ENCODE measurements around the gene STIP1.

STIP1 gene

DNA sequence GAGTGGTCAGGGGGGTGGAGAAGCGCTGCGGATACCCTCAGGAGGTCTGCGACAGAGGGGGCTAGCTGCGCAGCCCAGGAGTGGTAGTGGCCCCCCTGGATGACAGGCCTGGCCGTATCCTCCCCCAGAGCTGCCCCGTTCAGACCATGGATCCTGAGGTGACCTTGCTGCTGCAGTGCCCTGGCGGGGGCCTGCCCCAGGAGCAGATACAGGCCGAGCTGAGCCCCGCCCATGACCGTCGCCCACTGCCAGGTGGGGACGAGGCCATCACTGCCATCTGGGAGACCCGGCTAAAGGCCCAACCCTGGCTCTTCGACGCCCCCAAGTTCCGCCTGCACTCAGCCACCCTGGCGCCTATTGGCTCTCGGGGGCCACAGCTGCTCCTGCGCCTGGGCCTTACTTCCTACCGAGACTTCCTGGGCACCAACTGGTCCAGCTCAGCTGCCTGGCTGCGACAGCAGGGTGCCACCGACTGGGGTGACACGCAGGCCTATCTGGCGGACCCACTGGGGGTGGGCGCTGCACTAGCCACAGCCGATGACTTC lies 40.6 kb downstream of the STIP1 start:
- peak overlapping the region; percentile 70 for H2BK120ac ChIP-seq (ENCODE audit: insufficient read depth, low read length, poor library complexity)
- H3K79me2 ChIP-seq (ENCODE audit: control insufficient read depth, insufficient read depth, low read length, poor library complexity) = peaks cover 16% of the 10 kb centered on the region
- H4K12ac ChIP-seq (ENCODE audit: low read depth, low read length) = peak overlapping the region; percentile 79
- no CpG with 5 or more reads among the region's 26 CpGs for WGBS (ENCODE audit: extremely low coverage, insufficient coverage, insufficient read length)
- no peaks in the 10 kb centered on the region for H3K27me3 ChIP-seq (ENCODE audit: insufficient read depth, low read length)
- H3K36me3 ChIP-seq (ENCODE audit: control insufficient read depth in 1 of 2, insufficient read depth in 2 of 2, low read length in 2 of 2) = peaks cover 15 to 16% of the 10 kb centered on the region in 2 experiments
- peaks cover 18 to 24% of the 10 kb centered on the region in 2 experiments for H3K4me1 ChIP-seq (ENCODE audit: control insufficient read depth in 1 of 2, insufficient read depth in 2 of 2, low read length in 2 of 2)
- H3K9me3 ChIP-seq (ENCODE audit: insufficient read depth, low read depth, low read length) = peaks cover 5% of the 10 kb centered on the region
- peak overlapping the region; percentile 95 for H3K4me2 ChIP-seq (ENCODE audit: low read length)
- peak overlapping the region; percentile 90 for H4K91ac ChIP-seq (ENCODE audit: low read depth, low read length)
- H2BK5ac ChIP-seq (ENCODE audit: low read depth, low read length, poor library complexity) = peak overlapping the region; percentile 58
- peaks cover 20% of the 10 kb centered on the region for H3K79me1 ChIP-seq (ENCODE audit: low read length)
- peak overlapping the region; percentile 80 for H2AK5ac ChIP-seq (ENCODE audit: low read length)
- no peak overlapping the region for H2BK12ac ChIP-seq (ENCODE audit: low read length)
- H2AFZ ChIP-seq (ENCODE audit: insufficient read depth, low read length, poor library complexity) = peak overlapping the region; percentile 68
- no peak overlapping the region for H3K23ac ChIP-seq (ENCODE audit: low read length)
- peak overlapping the region; percentile 90 for H3K14ac ChIP-seq (ENCODE audit: low read length)
- DNase-seq = peak in 1 of 2 donors; percentile 24
- H3K9ac ChIP-seq (ENCODE audit: low read length) = peak overlapping the region; percentile 87
- peak overlapping the region; percentile 94 for H4K8ac ChIP-seq (ENCODE audit: low read depth, low read length)
- H3K4ac ChIP-seq (ENCODE audit: low read depth, low read length) = peak overlapping the region; percentile 63
- peak overlapping the region; percentile 78 for H3K4me3 ChIP-seq (ENCODE audit: low read depth, low read length)
- H3K27ac ChIP-seq (ENCODE audit: low read depth, low read length) = no peak overlapping the region
- H3K18ac ChIP-seq (ENCODE audit: low read length) = peak overlapping the region; percentile 76

DNA sequence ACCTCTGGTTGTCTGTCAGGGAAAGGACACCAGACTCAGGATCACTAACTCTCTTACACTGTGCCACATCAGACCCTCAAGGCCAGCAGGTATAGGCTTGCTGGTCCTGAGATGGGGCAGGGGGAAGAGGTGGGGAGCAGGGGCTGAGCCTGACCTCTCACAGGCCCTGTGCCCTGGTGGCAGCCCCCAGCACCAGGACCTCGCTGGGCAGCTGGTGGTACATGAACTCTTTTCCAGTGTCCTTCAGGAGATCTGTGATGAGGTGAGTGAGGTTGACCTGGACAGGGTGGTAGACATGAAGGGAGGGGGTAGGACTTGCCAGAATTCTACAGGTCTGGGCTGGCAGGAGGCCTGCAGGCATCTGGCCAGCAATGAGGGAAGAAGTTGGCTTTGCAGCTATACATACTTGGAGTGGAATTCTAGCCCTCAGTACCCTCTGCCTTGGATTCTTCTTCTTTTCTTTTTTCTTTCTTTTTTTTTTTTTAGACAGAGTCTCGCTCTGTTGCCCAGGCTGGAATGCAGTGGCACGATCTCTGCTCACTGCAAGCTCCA lies 41.5 kb downstream of the STIP1 start:
- no peak overlapping the region for H2BK5ac ChIP-seq (ENCODE audit: low read depth, low read length, poor library complexity)
- H3K4ac ChIP-seq (ENCODE audit: low read depth, low read length) = no peak overlapping the region
- H3K79me2 ChIP-seq (ENCODE audit: control insufficient read depth, insufficient read depth, low read length, poor library complexity) = peaks cover 16% of the 10 kb centered on the region
- peak in 1 of 2 donors; percentile 60 for DNase-seq
- no peak overlapping the region for H3K9ac ChIP-seq (ENCODE audit: low read length)
- H3K4me2 ChIP-seq (ENCODE audit: low read length) = no peak overlapping the region
- H2BK120ac ChIP-seq (ENCODE audit: insufficient read depth, low read length, poor library complexity) = no peak overlapping the region
- no peaks in the 10 kb centered on the region for H3K27me3 ChIP-seq (ENCODE audit: insufficient read depth, low read length)
- peaks cover 20% of the 10 kb centered on the region for H3K79me1 ChIP-seq (ENCODE audit: low read length)
- H2BK12ac ChIP-seq (ENCODE audit: low read length) = no peak overlapping the region
- H3K14ac ChIP-seq (ENCODE audit: low read length) = no peak overlapping the region
- H3K23ac ChIP-seq (ENCODE audit: low read length) = no peak overlapping the region
- H4K8ac ChIP-seq (ENCODE audit: low read depth, low read length) = no peak overlapping the region
- no peak overlapping the region for H3K27ac ChIP-seq (ENCODE audit: low read depth, low read length)
- no peak overlapping the region for H2AK5ac ChIP-seq (ENCODE audit: low read length)
- no peak overlapping the region for H3K4me3 ChIP-seq (ENCODE audit: low read depth, low read length)
- H3K4me1 ChIP-seq (ENCODE audit: control insufficient read depth in 1 of 2, insufficient read depth in 2 of 2, low read length in 2 of 2) = peaks cover 18 to 24% of the 10 kb centered on the region in 2 experiments
- H2AFZ ChIP-seq (ENCODE audit: insufficient read depth, low read length, poor library complexity) = no peak overlapping the region
- H3K18ac ChIP-seq (ENCODE audit: low read length) = no peak overlapping the region
- no peak overlapping the region for H4K12ac ChIP-seq (ENCODE audit: low read depth, low read length)
- H4K91ac ChIP-seq (ENCODE audit: low read depth, low read length) = no peak overlapping the region
- no CpG with 5 or more reads among the region's 3 CpGs for WGBS (ENCODE audit: extremely low coverage, insufficient coverage, insufficient read length)
- H3K36me3 ChIP-seq (ENCODE audit: control insufficient read depth in 1 of 2, insufficient read depth in 2 of 2, low read length in 2 of 2) = peaks cover 16% of the 10 kb centered on the region in 2 experiments
- H3K9me3 ChIP-seq (ENCODE audit: insufficient read depth, low read depth, low read length) = peaks cover 5% of the 10 kb centered on the region

DNA sequence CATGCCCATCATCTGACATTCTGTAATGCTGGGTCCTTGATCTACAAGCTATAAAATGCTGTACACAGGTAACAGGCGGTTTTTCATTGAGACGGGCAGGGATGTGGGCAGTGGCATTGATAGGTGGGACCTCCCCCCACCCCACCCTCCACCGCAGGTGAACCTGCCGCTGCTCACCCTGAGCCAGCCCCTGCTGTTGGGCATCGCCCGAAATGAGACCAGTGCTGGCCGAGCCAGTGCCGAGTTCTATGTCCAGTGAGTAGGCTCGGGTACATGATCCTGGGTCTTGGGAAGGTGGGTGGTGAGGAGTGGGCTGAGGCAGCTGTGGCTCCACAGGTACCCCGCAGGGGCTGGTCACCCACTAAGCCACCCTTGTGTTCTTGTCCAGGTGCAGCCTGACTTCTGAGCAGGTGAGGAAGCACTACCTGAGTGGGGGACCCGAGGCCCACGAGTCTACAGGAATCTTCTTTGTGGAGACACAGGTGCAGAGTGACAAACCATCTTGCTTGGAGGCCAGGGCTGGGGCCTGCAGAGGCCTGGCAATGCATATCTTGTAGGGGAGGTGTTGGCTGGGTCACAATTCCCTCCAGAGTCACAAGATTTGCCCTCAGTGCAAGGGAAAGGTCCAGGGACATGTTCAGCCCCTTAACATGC lies 43.2 kb downstream of the STIP1 start:
- H2BK5ac ChIP-seq (ENCODE audit: low read depth, low read length, poor library complexity) = no peak overlapping the region
- no peak overlapping the region for H3K4me3 ChIP-seq (ENCODE audit: low read depth, low read length)
- H4K12ac ChIP-seq (ENCODE audit: low read depth, low read length) = no peak overlapping the region
- H3K4me2 ChIP-seq (ENCODE audit: low read length) = no peak overlapping the region
- no peak overlapping the region for H2AFZ ChIP-seq (ENCODE audit: insufficient read depth, low read length, poor library complexity)
- no peak overlapping the region for H2AK5ac ChIP-seq (ENCODE audit: low read length)
- H3K9me3 ChIP-seq (ENCODE audit: insufficient read depth, low read depth, low read length) = peaks cover 3% of the 10 kb centered on the region
- no peak overlapping the region for H2BK12ac ChIP-seq (ENCODE audit: low read length)
- no peak overlapping the region for H3K18ac ChIP-seq (ENCODE audit: low read length)
- H2BK120ac ChIP-seq (ENCODE audit: insufficient read depth, low read length, poor library complexity) = no peak overlapping the region
- peaks cover 3 to 4% of the 10 kb centered on the region in 2 experiments for H3K36me3 ChIP-seq (ENCODE audit: control insufficient read depth in 1 of 2, insufficient read depth in 2 of 2, low read length in 2 of 2)
- H3K14ac ChIP-seq (ENCODE audit: low read length) = no peak overlapping the region
- no peak overlapping the region for H3K27ac ChIP-seq (ENCODE audit: low read depth, low read length)
- DNase-seq = no peak
- no peaks in the 10 kb centered on the region for H3K27me3 ChIP-seq (ENCODE audit: insufficient read depth, low read length)
- H3K9ac ChIP-seq (ENCODE audit: low read length) = no peak overlapping the region
- peaks cover 23% of the 10 kb centered on the region for H3K79me1 ChIP-seq (ENCODE audit: low read length)
- no CpG with 5 or more reads among the region's 12 CpGs for WGBS (ENCODE audit: extremely low coverage, insufficient coverage, insufficient read length)
- H4K91ac ChIP-seq (ENCODE audit: low read depth, low read length) = no peak overlapping the region
- no peak overlapping the region for H3K4ac ChIP-seq (ENCODE audit: low read depth, low read length)
- H3K79me2 ChIP-seq (ENCODE audit: control insufficient read depth, insufficient read depth, low read length, poor library complexity) = peaks cover 19% of the 10 kb centered on the region
- peaks cover 16 to 22% of the 10 kb centered on the region in 2 experiments for H3K4me1 ChIP-seq (ENCODE audit: control insufficient read depth in 1 of 2, insufficient read depth in 2 of 2, low read length in 2 of 2)
- H4K8ac ChIP-seq (ENCODE audit: low read depth, low read length) = no peak overlapping the region
- no peak overlapping the region for H3K23ac ChIP-seq (ENCODE audit: low read length)

DNA sequence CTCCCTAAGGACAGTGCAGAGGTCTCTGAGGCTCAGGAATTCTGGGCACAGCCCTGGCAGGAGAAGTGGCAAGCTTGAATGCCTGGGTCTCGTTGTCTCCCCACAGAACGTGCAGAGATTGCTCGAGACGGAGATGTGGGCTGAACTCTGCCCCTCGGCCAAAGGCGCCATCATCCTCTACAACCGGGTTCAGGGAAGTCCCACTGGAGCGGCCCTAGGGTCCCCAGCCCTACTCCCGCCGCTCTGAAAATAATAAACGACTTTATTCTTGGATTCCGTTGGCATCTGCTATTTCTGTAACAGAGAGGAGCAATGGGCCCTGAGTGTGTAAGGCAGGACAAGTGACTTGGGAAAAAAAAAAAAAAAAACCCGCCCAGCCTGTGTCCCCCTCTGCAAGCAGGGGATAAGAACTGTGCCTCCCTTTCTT lies 43.8 kb downstream of the STIP1 start:
- H3K23ac ChIP-seq (ENCODE audit: low read length) = no peak overlapping the region
- H2AK5ac ChIP-seq (ENCODE audit: low read length) = no peak overlapping the region
- no peak for DNase-seq
- H4K91ac ChIP-seq (ENCODE audit: low read depth, low read length) = peak overlapping the region; percentile 28
- no peak overlapping the region for H3K18ac ChIP-seq (ENCODE audit: low read length)
- H3K79me2 ChIP-seq (ENCODE audit: control insufficient read depth, insufficient read depth, low read length, poor library complexity) = peaks cover 19% of the 10 kb centered on the region
- H4K12ac ChIP-seq (ENCODE audit: low read depth, low read length) = peak overlapping the region; percentile 82
- H3K4me3 ChIP-seq (ENCODE audit: low read depth, low read length) = peak overlapping the region; percentile 62
- H3K4me2 ChIP-seq (ENCODE audit: low read length) = peak overlapping the region; percentile 94
- no peaks in the 10 kb centered on the region for H3K9me3 ChIP-seq (ENCODE audit: insufficient read depth, low read depth, low read length)
- peaks cover 25% of the 10 kb centered on the region for H3K79me1 ChIP-seq (ENCODE audit: low read length)
- WGBS (ENCODE audit: extremely low coverage, insufficient coverage, insufficient read length) = no CpG with 5 or more reads among the region's 13 CpGs
- H2BK12ac ChIP-seq (ENCODE audit: low read length) = no peak overlapping the region
- no peaks in the 10 kb centered on the region for H3K27me3 ChIP-seq (ENCODE audit: insufficient read depth, low read length)
- no peak overlapping the region for H3K4ac ChIP-seq (ENCODE audit: low read depth, low read length)
- peak overlapping the region; percentile 20 for H3K27ac ChIP-seq (ENCODE audit: low read depth, low read length)
- peak overlapping the region; percentile 45 for H3K9ac ChIP-seq (ENCODE audit: low read length)
- H3K36me3 ChIP-seq (ENCODE audit: control insufficient read depth in 1 of 2, insufficient read depth in 2 of 2, low read length in 2 of 2) = peaks cover 1 to 2% of the 10 kb centered on the region in 2 experiments
- H4K8ac ChIP-seq (ENCODE audit: low read depth, low read length) = peak overlapping the region; percentile 71
- H3K4me1 ChIP-seq (ENCODE audit: control insufficient read depth in 1 of 2, insufficient read depth in 2 of 2, low read length in 2 of 2) = peaks cover 16 to 20% of the 10 kb centered on the region in 2 experiments
- no peak overlapping the region for H2BK5ac ChIP-seq (ENCODE audit: low read depth, low read length, poor library complexity)
- H2AFZ ChIP-seq (ENCODE audit: insufficient read depth, low read length, poor library complexity) = no peak overlapping the region
- peak overlapping the region; percentile 13 for H3K14ac ChIP-seq (ENCODE audit: low read length)
- no peak overlapping the region for H2BK120ac ChIP-seq (ENCODE audit: insufficient read depth, low read length, poor library complexity)
